ENCODE measurements around the gene ZNF718.

ZNF718 gene

GRCh38 chr4:112771-113170 is 11.5 kb upstream of the ZNF718 start:
- no peak for TF ChIP-seq CTCF (IDR thresholded peaks at IDR 0.05; ENCODE audit: borderline replicate concordance, insufficient read depth, low read depth, low read length)
- no peak overlapping the region for H3K4me3 ChIP-seq (ENCODE audit: low read depth, low read length)

- TF ChIP-seq CTCF (IDR thresholded peaks at IDR 0.05; ENCODE audit: borderline replicate concordance, insufficient read depth, low read depth, low read length): no peak
- H3K4me3 ChIP-seq (ENCODE audit: low read depth, low read length): no peak overlapping the region
These were observed 10.6 kb upstream of the ZNF718 start for GRCh38 chr4:113732-114131.

- no peak for TF ChIP-seq CTCF (IDR thresholded peaks at IDR 0.05; ENCODE audit: borderline replicate concordance, insufficient read depth, low read depth, low read length)
- no peak overlapping the region for H3K4me3 ChIP-seq (ENCODE audit: low read depth, low read length)
These were observed 10.2 kb upstream of the ZNF718 start for GRCh38 chr4:114149-114548.

- no peak for TF ChIP-seq CTCF (IDR thresholded peaks at IDR 0.05; ENCODE audit: borderline replicate concordance, insufficient read depth, low read depth, low read length)
- H3K4me3 ChIP-seq (ENCODE audit: low read depth, low read length): no peak overlapping the region
These were observed 7.8 kb upstream of the ZNF718 start for GRCh38 chr4:116499-116898.

- H3K4me3 ChIP-seq (ENCODE audit: low read depth, low read length): no peak overlapping the region
These were observed 3.7 kb upstream of the ZNF718 start for GRCh38 chr4:120616-121015.

GRCh38 chr4:121408-122084 is 2.8 kb upstream of the ZNF718 start:
- no peak overlapping the region for H3K4me3 ChIP-seq (ENCODE audit: low read depth, low read length)
- TF ChIP-seq CTCF (IDR thresholded peaks at IDR 0.05; ENCODE audit: borderline replicate concordance, insufficient read depth, low read depth, low read length): no peak

More at GRCh38 chr4:120616-121015, 3.7 kb upstream of the ZNF718 start:
- no peak for TF ChIP-seq CTCF (IDR thresholded peaks at IDR 0.05; ENCODE audit: borderline replicate concordance, insufficient read depth, low read depth, low read length)

- H3K4me3 ChIP-seq (ENCODE audit: low read depth, low read length): peak overlapping the region; percentile 36
These were observed 403 bp upstream of the ZNF718 start for GRCh38 chr4:123922-124274.

Measured in GM12875 (cell line).